GM21717 (cell line): ENCODE measurements around the gene P2RX2.

ENCODE experiments used
- ATAC-seq: cut with Tn5 transposase; IDR thresholded peaks from one replicate; pipeline ENCODE4 v1.9.1; 2021; ENCODE audit warnings: mild to moderate bottlenecking, moderate library complexity; ENCODE audit not compliant: unreplicated experiment

The P2RX2 gene

DNA sequence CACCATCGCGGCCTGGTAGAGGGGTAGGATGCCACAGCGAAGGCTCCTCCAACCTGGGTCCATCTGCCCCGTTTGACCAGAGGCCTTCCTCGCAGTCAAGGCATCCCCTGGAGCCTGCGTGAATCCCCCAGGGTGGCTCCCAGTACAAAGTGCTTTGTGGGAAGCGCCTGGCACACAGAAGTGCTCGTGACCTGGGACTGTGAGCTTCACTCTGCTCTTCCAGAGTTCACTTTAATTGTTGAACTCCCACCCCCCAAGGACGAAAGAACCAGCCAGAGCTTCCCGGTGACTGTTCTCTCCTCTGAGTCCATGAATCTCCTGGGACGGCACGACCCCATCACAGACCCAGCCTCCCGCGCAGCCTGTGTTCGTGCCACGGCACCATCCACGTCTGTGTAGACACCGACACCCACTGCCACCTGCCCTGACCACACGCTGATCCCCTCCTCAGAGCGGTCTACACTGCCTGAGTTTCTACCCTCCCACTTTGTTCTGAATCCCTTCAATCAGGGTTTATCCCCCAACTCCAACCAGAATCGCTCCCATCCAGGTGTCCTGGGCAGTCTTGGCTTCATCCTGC is 15.9 kb downstream of the P2RX2 start:
- no peak for ATAC-seq

DNA sequence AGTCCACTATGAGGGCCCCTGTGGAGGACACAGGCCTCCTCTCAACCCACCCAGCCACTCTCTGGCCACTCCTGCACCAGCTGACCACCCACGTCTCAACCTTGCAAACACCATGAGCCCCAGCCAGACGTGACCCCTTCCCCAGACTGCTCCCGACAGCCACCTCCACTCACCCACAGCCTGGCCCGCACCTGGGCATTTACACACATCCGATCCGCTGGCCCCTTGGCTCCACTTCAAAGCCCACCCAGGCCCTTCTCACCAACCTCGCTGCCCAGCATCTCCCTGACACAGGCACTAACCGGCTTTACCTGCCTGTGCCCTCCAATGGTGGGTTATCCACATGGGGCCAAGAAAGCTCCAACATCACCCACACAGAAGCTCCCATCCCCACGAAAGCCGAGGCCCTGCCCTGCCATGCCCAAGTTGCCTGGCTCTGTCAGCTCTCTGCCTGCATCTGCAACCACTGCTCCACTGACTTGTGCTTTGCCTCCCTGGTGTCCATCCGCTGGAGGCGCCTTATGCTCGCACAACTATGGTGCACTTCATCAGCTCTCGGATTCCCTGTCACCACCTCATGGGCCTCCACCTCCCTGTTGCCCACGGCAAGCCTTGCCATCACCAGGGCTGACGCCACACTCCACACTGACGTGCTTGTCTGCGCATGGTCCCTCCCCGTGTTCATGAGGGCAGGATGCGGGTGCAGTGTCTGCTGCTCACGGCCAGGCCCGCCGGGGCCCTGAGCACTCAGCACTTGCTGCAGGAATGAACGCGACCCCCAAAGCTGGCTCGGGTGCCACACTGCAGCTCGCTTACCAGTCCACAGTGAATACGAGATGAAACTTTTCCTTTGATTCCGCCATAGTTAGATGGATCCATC is 16.7 kb downstream of the P2RX2 start:
- no peak for ATAC-seq

DNA sequence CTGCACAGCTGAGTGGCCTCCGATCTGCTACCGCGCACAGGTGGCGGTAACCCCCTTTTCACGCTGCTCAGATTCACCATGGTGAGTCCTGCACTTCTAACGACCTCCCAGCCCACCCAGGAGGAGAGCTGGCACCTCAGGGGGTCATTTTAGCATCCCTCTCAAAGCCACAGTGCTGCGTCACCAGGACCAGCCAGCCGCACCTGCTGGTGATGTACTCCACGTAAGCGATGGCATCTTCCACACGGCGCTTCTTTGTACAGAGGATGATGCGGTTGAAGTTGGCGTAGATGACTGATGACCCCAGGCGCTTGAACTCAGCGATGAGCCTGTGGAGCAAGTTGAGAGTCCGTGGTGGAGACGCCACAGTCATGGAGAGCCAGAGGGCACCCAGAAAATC is 19.2 kb downstream of the P2RX2 start:
- ATAC-seq, result no peak

DNA sequence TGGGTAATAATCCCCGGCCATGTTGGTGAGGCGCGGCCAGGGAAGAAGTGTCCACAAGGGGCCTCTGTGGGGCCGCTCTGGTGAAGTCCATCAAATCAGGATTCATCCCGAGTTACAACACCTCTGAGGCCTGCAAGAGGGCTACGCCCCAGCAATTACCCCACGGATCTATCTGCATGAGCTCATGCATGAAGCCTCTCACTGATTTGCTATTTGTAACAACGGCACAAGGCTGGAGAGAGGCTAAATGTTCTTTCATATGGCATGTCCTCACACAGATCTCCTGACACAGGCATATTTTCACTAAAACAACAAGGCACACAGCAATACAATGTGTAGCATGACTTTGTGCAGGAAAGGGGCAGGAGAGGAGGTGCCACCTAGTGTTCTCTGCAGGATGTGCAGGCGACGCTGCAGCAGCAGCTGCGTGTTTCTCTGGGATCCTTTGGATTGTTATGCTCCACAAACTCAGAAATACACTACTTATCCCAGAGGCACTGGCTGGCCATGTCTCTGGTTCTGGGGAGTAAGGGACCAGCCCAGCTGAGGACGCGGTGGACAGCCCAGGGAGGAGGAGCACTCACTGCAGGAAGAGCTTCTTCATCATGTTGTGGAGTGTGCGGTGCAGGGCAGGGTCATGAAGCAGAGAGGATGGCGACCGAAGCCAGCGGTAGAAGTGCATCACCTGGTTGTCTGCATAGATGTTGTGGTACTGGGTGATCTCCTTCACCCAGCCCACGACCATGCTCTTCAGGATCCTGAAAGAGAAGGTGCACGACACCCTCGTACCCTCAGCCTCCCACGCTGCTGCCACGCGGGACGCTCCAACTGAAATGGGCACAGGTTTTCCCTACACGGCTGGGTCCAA is 20.2 kb downstream of the P2RX2 start:
- ATAC-seq, result no peak

DNA sequence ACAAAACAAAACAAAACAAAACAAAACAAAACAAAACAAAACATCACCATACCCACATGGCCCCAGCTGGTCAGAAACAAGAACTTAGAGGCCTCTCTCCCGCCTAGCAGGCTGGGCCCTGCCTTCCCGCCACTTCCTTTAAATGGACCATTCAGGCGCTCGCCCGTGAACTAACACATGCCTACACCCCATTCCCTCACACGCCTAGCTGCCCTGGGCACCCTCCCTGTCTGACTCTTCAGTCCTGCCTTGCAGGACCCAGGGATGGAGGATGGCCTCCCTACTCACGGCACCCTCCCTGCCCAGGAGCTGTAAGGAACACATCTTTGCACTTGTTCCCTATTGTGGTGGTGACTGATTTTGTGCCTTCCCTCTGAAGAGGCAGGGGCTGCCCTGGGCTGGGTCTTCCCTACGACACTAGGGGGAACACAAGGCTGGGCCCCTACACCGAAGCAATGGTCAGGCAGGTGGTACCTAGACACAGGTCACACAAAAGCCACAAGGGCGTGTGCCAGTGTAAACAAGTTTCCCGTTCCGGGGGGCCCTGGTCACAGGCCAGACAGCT is 21.5 kb downstream of the P2RX2 start:
- no peak for ATAC-seq

DNA sequence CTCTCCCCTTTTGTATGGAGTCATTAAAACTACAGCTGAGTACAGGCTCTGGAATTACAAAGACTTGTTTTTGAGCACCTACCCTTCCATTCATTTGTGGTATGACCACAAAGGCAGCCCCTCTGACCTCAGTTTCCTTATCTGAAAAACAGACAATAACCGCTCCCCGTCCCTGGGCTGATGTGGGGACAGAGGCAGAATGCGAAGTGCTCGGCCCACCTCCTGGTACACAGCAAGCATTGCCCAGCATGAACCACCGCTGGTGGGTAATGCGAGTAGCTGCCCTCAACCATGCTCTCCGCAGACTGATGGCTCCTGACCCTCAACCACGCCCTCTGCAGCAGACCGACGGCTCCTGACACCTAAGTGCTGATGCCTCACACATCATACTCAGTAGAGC is 22.4 kb downstream of the P2RX2 start:
- ATAC-seq, result no peak

DNA sequence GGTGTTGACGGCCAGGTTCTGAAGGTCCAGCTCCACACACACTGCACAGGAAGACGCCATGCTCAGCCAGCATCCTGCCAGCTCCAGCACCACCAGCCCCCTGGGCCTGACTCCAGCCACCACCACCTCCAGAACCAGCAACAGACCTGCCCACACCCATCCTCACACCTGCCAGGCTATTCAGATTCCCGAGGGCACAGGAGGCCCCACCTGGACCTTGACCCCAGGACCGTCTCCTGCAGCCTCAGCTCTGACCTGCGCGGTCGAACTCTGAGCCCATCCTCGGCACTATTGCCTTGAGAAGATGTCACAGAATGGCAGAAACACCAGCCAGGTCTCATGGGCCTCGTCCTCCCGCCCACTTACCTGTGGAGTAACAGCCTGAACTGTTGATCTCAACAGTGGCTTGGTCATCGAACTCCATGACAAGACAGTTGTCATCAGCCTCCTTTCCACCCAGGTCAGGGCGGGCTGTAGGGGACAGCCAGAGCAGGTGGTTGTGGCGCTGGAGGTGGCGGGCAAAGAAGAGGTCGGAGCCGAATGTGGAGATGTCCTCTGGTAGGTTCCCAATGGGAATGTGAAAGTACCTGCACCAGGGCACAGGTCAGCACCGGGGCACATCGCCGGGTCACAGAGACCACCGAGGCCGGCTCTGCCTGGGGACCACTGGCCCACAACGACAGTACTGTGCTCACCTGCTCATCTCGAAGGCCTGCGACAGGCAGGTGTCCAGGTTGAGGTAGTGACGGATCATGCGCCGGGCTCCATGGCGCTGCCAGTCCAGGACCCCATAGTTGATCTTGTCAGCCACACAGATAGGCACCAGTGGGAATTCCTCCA is 23.5 kb downstream of the P2RX2 start:
- no peak for ATAC-seq

DNA sequence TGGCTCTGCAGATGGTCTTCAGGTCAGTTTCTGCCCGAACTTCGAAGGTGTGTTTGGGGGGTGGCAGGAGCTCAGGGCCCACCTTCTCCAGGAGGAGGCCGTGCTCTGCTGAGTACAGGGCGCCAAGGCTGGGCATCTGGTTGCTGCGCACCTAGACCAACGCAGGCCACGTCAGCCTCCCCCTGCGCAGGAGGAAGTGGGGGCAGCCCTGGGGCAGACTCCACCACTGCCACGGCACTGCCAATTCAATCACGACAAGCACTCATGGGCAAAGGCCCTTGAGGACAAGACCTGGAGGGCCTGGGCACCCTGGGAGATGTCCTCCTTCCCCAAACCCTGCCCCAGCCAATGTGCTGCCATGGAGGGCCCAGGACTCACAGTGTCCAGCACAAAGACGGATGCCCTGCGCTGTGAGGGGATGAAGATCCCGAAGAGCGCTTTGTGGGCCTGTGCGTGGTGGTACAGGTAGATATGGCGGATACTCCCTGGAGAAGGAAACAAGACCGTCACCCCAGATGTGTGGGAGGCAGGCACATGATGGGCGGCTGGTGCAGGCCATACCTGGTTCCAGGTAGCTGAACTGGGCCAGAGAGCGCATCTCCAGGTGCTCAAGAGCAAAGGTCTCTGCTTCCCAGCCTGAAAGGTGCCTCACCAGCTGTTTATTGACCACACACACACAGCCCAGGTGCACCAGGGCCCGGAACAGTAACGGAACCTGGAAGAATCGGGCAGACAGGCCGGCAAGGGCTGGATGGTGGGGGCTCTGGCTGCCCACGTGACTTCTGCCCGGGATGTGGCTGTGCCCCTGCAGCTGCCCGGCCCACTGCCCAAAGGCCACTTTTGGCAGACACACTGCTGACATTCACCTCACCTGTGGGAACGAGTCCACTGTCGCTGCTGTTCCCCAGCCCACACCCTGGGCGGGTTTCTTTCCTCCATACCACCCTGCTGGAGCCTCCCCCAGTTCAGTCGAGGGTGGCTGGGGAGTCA is 24.6 kb downstream of the P2RX2 start:
- no peak for ATAC-seq

DNA sequence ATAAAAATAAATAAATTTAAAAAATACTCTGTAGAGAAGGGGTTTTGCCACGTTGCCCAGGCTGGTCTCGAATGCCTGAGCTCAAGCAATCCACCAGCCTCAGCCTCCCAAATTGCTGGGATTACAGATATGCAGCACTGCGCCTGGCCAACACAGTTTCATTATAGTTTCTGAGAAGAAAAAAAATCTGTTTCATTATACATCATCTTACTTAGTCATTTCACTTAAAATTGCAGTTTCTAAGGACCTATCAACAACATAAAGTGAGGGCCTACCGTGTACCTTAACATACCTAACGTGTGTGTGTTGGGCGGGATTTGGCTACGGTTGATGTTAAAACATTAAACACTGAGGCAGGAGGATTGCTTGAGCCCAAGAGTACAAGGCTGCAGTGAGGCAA is 28.3 kb downstream of the P2RX2 start:
- no peak for ATAC-seq

DNA sequence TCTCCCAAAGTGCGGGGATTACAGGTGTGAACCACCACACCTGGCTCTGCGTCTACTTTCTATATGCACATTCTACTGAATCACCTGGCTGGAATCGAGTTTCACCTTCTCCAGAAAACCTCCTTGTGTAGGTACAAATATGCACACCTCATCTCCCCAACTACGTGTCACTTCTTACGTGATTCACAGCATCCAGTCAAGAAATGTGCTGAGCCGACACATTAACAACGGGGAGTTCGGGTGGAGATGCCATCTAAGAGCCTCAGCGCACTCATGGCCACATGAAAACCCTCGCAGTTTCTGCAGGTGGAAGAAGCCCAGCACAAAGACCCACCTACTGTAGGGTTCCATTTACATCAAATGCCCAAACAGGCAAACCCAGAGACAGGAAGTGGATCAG is 29.3 kb downstream of the P2RX2 start:
- ATAC-seq, result no peak

DNA sequence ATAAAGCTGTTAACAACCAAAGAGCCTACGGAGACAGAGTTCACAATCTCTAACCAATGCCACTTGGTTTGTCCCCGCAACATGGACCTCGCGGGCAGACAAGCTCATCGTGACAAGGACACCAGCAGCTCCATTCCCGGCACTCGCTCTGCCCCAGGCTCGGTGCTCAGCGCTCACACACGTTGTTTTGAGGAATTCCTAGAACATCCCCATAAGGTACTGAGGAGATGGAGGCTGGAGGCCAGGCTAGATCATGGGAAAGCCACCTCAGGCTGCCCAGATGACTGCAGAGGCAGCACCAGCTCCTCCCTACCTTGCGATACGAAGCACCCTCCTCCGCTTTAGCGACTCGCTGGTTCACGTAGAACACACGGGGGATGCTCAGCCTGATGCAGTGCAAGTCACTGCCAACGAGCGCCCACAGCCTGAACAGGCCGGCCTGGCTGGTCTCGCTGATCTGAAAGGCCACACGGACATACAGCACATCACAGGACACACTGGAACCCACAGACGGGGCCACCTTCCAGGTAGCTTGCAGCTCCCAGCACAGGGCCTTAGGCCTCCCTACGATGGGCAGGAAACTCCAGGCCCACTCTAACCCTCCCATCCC is 30.1 kb downstream of the P2RX2 start:
- ATAC-seq, result no peak

DNA sequence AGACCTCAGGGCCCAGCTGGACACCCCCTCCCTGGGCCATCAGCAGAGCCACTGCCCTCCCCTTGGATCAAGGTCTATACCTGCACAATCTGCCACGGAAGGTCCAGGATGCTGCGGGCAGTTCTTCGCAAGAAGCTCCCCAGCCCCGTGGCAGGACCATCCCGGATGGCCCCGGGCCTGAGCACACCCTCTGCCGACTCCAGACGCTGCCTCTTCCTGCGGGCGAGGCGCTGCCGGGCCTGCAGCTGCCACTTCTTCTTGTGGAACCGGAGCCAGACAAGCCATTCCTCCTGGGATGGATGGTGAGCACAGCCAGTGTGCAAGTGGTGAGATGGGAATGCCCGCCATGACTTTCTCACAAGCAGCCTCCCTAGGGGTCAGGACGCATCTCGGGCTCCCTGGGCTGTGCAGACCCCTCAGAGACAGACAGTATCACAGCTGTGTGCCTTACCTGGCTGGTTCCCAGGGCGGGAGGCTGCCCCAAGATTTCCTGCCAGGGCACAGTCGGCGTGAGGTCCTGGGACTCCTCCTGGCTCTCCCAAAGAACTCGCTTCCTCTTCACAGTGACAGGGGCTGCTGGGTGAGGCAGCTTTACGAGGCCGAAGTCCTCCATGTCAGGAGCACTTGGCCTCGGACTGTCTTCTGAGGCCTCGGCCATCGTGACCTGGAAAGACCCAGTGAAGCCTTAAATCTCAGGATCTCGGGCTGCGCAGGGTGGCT is 30.8 kb downstream of the P2RX2 start:
- no peak for ATAC-seq

DNA sequence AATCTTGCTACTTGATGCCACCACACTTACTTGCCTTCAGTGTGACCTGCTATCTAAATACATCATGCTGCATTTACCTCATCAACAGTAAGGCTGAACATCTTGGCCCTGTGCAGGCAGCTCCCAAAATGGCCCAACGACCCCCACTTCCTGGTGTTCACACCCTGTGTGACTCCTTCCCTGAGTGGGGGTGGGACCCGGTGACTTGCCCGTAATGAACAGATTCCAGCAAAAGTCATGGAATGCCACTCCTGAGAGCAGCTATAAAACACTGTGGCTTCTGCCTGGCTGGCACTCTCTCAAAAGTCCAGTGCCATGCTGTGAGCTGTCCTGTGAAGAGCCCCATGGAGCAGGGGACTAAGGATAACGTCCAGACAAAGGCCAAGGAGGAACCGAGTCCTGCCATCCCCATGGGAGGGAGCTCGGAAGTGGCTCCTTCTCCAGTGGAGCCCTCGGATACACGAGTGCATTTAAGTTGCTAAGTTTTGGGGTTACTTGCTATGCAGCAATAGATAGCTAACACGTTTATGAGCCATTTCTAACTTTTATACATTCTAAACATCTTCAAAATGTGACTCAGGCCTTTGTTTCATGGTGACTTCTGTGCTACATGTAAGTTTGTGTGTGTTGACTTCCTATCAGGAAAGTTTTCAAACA is 33.0 kb downstream of the P2RX2 start:
- no peak for ATAC-seq

DNA sequence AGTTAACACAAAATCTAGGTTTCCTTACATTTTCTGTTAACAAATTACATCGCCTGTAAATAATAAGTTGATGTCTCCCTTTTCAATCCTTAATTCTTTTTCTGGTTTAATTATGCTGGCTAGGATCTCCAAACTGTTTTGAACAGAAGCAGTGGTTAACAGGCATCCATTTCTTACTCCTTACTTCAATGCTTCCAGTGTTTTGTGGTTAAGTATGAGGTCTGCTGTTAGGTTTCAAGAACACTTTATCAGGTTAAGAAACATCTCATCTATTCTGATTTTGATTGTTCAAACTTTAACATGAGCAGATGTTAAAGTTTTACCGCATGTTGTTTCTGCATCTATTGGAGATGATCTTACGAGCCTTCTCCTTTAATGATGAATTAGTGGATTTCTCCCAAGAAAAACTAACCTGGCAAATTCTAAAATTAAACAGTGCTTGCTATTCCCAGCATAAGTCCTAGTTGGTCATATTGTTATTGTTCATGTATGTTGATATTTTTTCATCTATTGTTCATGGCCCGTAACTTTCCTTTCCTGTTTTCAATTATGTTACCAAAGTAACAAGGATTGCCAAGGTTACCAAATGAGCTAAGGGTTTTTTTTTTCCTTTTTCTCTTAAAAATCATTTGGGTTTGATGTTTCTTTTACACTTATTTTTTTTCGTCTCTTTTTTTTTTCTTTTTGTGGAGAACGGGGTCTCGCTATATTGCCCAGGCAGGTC is 35.2 kb downstream of the P2RX2 start:
- ATAC-seq, result no peak

DNA sequence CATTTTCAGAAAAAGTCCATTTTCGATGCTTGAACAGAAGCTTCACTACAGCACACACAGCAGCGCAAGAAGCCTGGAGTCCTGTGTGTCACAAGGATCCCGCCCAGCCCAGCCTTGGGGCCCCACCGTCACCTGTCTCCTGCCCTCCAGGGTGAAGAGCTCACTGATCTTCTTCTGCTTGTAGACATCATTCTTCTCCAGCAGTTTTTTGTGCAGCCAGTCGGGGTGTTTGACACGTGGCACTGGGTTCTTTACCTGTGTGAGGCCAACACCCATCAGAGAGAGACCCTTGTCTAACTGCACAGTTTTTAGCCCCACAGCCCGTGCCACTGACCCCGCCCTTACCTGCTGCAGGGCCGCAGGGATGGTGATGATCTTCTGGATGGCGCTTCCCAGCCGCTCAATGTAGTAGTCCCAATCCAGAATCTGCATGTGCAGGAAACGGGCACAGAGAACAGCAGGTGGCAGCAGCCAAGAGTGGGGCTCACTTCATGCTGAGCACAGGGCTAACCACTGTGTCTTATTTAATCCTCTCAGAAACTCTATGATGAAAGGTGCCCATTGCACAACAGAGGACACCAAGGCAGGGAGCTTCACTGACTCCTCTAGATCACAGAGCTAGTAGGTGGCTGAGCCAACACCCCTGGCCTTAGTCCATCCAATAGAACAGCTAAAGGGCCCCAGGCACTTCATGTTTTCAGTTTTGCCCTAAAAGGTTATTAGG is 38.6 kb downstream of the P2RX2 start:
- no peak for ATAC-seq

DNA sequence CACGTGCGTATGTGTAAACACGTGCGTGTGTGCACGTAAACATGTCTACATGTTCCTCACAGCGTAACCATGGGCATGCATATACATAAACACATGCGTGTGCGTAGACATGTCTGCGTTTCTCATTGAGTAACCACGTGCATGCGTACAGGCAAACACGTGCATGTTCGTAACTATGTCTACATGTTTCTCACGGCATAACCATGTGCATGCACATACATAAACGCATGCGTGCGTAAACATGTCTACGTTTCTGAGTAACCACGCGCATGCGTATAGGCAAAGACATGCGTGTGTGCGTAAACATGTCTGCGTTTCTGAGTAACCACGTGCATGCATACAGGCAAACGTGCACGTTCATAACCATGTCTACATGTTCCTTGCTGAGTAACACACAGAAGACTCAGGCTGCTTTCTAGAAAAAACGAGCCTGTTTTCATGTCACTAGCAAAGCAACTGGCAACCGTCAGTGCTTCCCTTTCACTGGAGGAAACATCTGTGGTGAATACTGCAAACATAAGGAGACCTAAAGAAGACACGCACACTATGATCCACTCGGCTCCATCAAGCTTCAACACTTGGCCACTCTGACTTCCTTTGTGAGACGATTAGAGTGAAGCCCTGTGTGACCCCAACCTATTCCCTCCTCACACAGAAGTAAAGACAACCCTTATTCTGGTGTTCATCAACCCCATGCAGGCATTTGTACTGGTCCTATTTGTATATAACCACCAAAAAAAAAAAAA is 39.7 kb downstream of the P2RX2 start:
- ATAC-seq, result no peak
